Fibroblast of skin of left biceps (primary cell): Measurements from ENCODE around the gene SLC25A43.
A peak's percentile ranks its signal among the peaks of the same experiment; 100 is the strongest.
"Not testable (repeated sequence)": the region's sequence is repeated elsewhere in the genome, so short reads cannot be mapped to it uniquely, and the experiment has no call there.

Source experiments
- DNase-seq, 2 experiments: peaks; one replicate each; pipeline ENCODE4 v3.0.0-alpha.2; 2013; ENCODE audit warnings: low read depth in 2 of 2

Gene SLC25A43

GRCh38 chrX:119467842-119468550 lies 68.9 kb downstream of the SLC25A43 start, which contains the start of gene SLC25A5:
TSS of gene SLC25A5 (plus strand) at chrX:119468444. CDS start at chrX:119468516, 72 bp downstream.
- DNase-seq: peak in 1 of 2 experiments; percentile 30

GRCh38 chrX:119468551-119469312 lies 69.6 kb downstream of the SLC25A43 start:
- DNase-seq: peak in 1 of 2 experiments; percentile 30

- no peak for DNase-seq
Measured at GRCh38 chrX:119469313-119469635, 70.1 kb downstream of the SLC25A43 start.

DNA sequence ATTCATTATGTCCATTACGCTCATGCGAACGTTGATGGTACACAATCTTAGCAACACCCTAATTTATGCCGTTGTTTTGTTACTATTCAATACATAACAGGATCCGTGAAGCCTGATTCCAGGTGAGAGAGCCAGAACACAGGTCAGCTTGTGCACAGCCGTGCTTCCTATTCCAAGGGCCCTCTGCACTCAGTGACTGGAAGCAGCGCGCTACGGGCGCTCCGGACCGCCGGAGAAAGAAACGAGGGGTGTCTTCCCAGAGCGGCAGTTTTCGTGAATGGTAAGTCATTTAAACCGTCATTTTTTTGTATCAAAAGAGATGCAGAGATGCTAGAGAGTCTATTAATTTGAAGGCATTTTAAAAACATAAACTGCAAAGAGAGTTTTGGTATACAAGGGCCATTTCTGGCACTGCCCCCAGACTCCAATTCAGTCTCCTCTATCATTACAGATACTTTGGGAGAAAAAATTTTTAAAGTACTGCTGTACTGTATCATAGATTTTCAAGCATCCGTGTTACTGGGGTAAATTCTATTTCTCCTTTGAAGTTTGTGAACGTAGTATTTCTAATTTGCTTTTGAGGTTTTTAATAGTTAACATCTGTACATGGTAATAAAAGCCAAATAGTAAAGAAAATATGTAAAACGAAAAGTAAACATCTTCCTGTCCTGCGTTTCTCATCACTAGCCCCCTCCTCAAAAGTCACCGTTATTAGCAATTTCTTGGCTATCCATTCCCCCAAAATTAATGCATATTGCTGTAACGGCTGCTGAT lies 75.7 kb downstream of the SLC25A43 start:
- DNase-seq: no peak

DNA sequence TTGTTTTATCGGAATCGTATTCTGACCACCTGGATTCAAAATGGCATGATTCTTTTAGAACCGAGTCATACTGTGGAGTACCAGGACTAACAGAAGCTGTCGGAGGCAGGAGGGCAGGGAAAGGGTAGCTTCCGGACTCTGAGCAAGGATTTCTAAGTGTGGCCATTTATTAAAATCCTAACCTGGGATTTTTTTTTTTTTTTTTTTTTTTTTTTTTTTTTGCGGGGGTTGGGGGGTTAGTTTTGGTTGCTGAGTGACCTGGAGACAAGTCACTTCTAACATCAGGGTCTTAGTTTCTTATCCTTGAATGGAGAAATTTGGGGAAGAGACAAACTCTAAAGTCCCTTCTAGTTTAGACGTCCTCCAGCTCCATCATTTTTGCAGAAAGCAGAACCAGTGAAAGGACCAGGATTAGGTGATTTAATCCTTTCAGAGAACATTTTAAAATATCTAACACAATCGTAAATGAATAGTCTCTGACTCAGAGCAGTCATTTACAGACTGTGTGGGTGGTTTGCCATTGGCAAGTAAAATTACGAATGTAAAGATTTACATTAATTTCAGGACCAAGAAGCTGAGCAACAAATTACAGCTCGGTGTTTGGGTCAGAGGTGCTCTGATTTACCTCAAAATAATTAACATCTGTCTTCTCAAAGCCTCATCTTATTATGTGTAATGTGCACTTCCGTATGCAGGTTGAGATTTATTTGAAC lies 76.4 kb downstream of the SLC25A43 start:
- DNase-seq: no peak

GRCh38 chrX:119477812-119478232 lies 78.7 kb downstream of the SLC25A43 start:
- DNase-seq: no peak

DNA sequence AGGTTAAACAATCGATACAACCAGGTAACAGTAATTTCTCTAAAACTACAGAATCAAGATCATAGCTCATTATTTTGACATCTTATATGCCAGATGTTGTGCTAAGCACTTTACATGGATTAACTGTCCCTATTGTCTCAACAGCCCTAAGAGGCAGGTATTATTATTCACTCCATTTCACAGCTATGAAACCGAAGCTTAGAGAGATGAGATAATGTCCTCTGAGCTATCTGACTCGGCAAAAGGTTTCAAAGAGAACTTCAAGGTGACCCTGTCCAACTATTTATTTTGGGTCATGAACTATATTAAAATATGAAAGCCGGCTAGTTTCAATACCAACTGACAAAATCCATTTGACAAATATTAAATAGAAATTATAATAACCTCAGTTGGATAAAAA lies 79.4 kb downstream of the SLC25A43 start:
- DNase-seq: no peak

DNA sequence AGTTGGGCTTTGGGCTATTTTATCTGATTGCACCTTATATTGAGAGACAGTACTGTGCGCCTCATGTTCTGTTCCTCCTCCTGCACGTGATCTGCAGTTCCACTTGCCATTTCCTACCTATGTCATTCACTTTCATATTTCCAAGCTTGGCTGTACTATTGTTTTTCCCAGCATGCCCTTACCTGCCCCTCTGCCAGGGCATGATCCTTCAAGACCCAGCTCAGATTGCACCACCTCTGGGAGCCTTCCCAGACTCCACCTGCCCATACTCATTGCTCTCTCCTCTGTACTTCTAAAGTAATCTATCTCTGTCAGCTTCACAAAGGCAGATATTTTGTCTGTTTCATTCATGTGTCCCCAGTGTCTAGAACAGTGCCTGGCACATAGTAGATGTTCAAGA lies 80.7 kb downstream of the SLC25A43 start:
- DNase-seq: no peak

DNA sequence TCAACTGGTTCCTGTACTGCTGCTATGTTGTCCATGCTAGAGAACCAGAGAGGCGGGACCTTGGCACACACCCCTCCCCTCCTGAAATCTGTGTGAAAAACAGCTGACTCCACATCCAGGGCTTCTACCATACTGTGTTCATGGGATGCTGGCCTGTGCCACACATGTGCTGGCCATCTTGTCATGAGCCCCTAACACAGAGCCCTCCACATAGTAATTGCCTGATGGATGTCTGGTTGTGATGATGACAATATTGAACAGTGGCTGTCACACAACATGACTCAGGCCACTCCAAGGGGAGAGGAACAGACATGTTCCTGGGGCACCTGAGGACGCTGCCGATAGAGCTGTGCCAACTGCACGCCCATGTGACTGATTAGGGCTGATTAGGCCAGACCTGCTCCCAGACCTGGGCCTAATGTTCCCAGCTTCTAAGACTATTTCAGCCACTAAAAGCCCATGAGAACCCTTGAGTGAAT lies 82.2 kb downstream of the SLC25A43 start:
- DNase-seq: no peak

GRCh38 chrX:119482041-119482440 lies 82.9 kb downstream of the SLC25A43 start:
- no peak for DNase-seq

DNA sequence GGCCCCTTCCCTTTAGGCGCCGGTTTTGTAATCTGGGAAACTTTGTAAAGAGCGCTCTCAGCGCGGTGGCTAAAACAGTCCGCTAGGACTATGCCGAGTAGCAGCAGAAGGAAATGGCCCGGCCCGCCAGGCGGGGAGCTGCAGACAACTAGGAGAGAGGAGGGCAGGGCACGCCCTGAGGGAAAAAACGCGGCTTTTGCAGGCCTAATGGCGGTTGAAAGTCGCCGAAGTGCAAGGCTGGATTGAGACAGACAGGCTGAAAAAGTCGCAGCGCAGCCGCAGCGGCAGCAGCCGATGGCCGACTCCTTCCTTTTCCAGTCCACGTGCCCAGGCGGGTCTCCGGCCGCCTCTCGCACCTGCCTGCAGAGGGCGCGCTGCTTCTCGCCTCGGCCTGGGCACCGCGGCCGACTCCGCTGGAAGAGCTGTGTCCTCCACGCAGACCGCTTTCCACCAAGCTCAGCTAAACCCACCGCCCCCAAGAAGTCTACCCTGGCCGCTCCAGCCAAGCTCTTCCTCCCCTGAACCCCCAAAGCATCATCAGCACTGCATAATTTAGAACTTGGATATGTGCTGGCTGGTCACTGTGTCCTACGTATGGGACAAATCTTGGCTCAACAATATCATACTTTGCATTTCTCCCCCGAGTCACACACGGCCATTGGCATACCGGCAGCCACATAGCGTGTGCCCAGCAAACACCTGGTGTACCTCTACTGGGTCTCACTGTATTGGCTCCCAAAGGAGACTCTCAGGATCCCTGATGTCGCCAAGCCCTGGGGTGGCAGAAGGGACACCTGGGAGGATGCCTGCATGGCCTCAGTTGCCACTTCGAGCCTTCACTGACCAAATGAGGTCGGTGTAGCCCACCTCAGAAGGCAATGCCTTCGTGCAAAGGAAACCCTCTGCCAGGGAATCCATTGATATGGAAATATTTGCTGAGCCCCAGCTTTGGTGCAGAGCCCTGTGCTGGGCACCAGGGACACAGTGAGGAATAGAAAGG lies 83.6 kb downstream of the SLC25A43 start:
- DNase-seq: no peak

DNA sequence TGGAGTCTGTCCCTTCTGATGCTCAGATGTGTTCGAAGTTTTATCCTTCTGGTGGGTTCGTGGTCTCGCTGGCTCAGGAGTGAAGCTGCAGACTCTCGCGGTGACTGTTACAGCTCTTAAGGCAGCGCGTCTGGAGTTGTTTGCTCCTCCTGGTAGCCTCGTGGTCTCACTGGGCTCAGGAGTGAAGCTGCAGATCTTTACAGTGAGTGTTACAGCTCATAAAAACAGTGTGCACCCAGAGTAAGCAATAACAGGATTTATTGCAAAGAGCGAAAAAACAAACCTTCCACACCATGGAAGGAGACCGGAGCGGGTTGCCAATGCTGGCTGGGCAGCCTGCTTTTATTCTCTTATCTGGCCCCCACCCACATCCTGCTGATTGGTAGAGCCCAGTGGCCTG lies 87.6 kb downstream of the SLC25A43 start:
- no peak for DNase-seq

- not testable (repeated sequence) for DNase-seq
Measured at GRCh38 chrX:119487766-119488165, 88.6 kb downstream of the SLC25A43 start.

GRCh38 chrX:119488749-119489148 lies 89.6 kb downstream of the SLC25A43 start:
- no peak for DNase-seq

GRCh38 chrX:119489212-119490074 lies 90.3 kb downstream of the SLC25A43 start:
- no peak for DNase-seq

GRCh38 chrX:119492463-119492862 lies 93.3 kb downstream of the SLC25A43 start:
- DNase-seq: no peak

GRCh38 chrX:119493851-119494495 lies 94.8 kb downstream of the SLC25A43 start:
- not testable (repeated sequence) for DNase-seq

- DNase-seq: no peak
Measured at GRCh38 chrX:119495734-119496726, 96.9 kb downstream of the SLC25A43 start.
